ENCODE data around the gene MPPED1.

- TF ChIP-seq CTCF (IDR thresholded peaks at IDR 0.05; ENCODE audit: insufficient read depth, low read length, poor library complexity, severe bottlenecking) (no peak), EZH2phosphoT487 (conservative IDR thresholded peaks at IDR 0.05; ENCODE audit: low read length) (no peak)
Observed at GRCh38 chr22:43532301-43533155, 120.7 kb downstream of the MPPED1 start.

Measured in SU-DHL-6 (cell line).